Astrocyte (in vitro differentiated cells and primary cell): ENCODE data around the gene NRTN.

Experiments
- EZH2 ChIP-seq: IDR thresholded peaks from 2 replicates; pipeline ENCODE4 v1.6.1; 2012; ENCODE audit warnings: mild to moderate bottlenecking, low read length, inconsistent platforms; ENCODE audit not compliant: insufficient read depth
- TF ChIP-seq, protein P1 (sequence below): IDR thresholded peaks from 2 replicates; pipeline ENCODE4 v1.5.1; 2011; ENCODE audit warnings: low read depth, mild to moderate bottlenecking, inconsistent platforms, low read length, moderate library complexity; ENCODE audit not compliant: insufficient read depth

DNA sequence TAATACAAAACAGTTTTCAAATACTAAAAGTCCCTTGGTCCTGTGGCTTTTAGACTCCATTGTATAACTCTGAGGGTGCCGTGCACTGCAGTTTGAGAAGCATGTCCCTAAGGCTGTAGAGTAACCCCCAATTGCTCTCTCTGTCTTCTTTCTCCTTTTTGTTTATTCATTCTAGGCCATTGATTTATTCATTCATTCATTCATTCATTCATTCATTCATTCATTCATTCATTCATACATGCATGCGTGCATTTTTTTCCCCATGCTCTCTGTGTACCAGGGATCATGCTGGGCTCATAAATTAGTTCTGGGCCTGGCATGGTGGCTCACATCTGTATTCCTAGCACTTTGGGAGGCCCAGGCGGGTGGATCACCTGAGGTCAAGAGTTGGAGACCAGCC is 39.6 kb upstream of the NRTN start:
- no peak for TF ChIP-seq EZH2
- TF ChIP-seq, protein P1, sequence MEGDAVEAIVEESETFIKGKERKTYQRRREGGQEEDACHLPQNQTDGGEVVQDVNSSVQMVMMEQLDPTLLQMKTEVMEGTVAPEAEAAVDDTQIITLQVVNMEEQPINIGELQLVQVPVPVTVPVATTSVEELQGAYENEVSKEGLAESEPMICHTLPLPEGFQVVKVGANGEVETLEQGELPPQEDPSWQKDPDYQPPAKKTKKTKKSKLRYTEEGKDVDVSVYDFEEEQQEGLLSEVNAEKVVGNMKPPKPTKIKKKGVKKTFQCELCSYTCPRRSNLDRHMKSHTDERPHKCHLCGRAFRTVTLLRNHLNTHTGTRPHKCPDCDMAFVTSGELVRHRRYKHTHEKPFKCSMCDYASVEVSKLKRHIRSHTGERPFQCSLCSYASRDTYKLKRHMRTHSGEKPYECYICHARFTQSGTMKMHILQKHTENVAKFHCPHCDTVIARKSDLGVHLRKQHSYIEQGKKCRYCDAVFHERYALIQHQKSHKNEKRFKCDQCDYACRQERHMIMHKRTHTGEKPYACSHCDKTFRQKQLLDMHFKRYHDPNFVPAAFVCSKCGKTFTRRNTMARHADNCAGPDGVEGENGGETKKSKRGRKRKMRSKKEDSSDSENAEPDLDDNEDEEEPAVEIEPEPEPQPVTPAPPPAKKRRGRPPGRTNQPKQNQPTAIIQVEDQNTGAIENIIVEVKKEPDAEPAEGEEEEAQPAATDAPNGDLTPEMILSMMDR, result no peak
